Stomach (tissue), 4 donors: ENCODE results near the gene YWHAG.

Experiments used
- CTCF ChIP-seq, 7 experiments: fragments of 450-650 bp in 4 of 7; fragments of 200-600 bp in 3 of 7; sonication (generic) in 3 of 7; IDR thresholded peaks; one replicate each; pipeline ENCODE4 v1.5.1; 2016 to 2019; ENCODE audit warnings: antibody characterized with exemption in 7 of 7, control low read depth in 2 of 7, mild to moderate bottlenecking in 1 of 7
- EP300 ChIP-seq: sonication (generic); formaldehyde crosslinking; IDR thresholded peaks from one replicate; pipeline ENCODE4 v1.6.1; 2017; ENCODE audit warnings: antibody characterized with exemption
- POLR2A ChIP-seq, 4 donors: fragments of 450-650 bp; IDR thresholded peaks; one replicate each; pipeline ENCODE4 v1.6.1; 2016; ENCODE audit warnings: antibody characterized with exemption in 4 of 4, control low read depth in 2 of 4, mild to moderate bottlenecking in 1 of 4, moderate library complexity in 1 of 4
- POLR2AphosphoS5 ChIP-seq, 3 donors: sonication (generic); formaldehyde crosslinking; IDR thresholded peaks; one replicate each; pipeline ENCODE4 v1.6.1; 2016; ENCODE audit warnings: antibody characterized with exemption in 3 of 3

GRCh38 chr7:76371396-76371795 is 12.6 kb upstream of the YWHAG start:
- TF ChIP-seq POLR2A (IDR thresholded peaks at IDR 0.05) = no peak
- TF ChIP-seq CTCF (IDR thresholded peaks at IDR 0.05) = no peak
- no peak for TF ChIP-seq EP300
- no peak for TF ChIP-seq POLR2AphosphoS5 (IDR thresholded peaks at IDR 0.05)
